H1 (cell line): ENCODE results near the gene ODC1. TPM values are rescaled to one million over a fixed set of nuclear protein-coding genes. Genes with fewer than 3 reads are reported as not detected.
A peak's percentile ranks its signal among the peaks of the same experiment; 100 is the strongest.

Experiments
- CTCF ChIA-PET: fragments of 300-600 bp; sonication (Branson Sonifier 250); formaldehyde crosslinking; loops from one replicate; lab custom pipeline; 2021; ENCODE audit not compliant: partially characterized antibody; lab: Charles Lee
- POLR2A ChIA-PET: fragments of 300-600 bp; sonication (Branson Sonifier 250); formaldehyde crosslinking; loops from one replicate; lab custom pipeline; 2021; ENCODE audit warnings: inconsistent platforms; ENCODE audit not compliant: partially characterized antibody; lab: Charles Lee
- DNase-seq, 2 experiments: peaks; one replicate each; pipeline versions ENCODE4 v3.0.0 to v3.0.0-alpha.2; 2010 to 2022; ENCODE audit warnings: low spot score in 2 of 2, low read depth in 1 of 2, mixed read lengths in 1 of 2
- FAIRE-seq: peaks from 2 replicates; lab custom pipeline; 2011; peaks lifted over from hg19 to GRCh38; lab: Jason Lieb, UNC
- H2AFZ ChIP-seq: 2 replicates; pipeline ENCODE4 v1.8.1; 2012; ENCODE audit warnings: low read length, inconsistent platforms
- H2AK5ac ChIP-seq: 2 replicates; pipeline ENCODE4 v1.6.1; 2013; ENCODE audit warnings: low read depth, low read length
- H2BK120ac ChIP-seq: replicated peaks from 2 replicates; pipeline ENCODE3; 2013; ENCODE audit warnings: low read depth, low read length, inconsistent platforms
- H2BK12ac ChIP-seq: 2 replicates; pipeline ENCODE4 v1.6.1; 2013; ENCODE audit warnings: low read depth, low read length
- H2BK15ac ChIP-seq: 2 replicates; pipeline ENCODE4 v1.6.1; 2013; ENCODE audit warnings: low read length
- H2BK20ac ChIP-seq: 2 replicates; pipeline ENCODE4 v1.6.1; 2013; ENCODE audit warnings: low read length
- H2BK5ac ChIP-seq: 2 replicates; pipeline ENCODE4 v1.6.1; 2013; ENCODE audit warnings: low read depth, low read length
- H3K14ac ChIP-seq: 2 replicates; pipeline ENCODE4 v1.6.1; 2013; ENCODE audit warnings: inconsistent platforms; ENCODE audit not compliant: insufficient read length
- H3K18ac ChIP-seq: 2 replicates; pipeline ENCODE4 v1.6.1; 2013; ENCODE audit warnings: low read length; ENCODE audit errors: extremely low read depth
- H3K23ac ChIP-seq: 2 replicates; pipeline ENCODE4 v1.6.1; 2013; ENCODE audit warnings: inconsistent platforms; ENCODE audit not compliant: insufficient read length
- H3K23me2 ChIP-seq: 2 replicates; pipeline ENCODE4 v1.6.1; 2013; ENCODE audit warnings: low read depth, low read length
- H3K27ac ChIP-seq: 2 replicates; pipeline ENCODE4 v1.6.1; 2011; ENCODE audit warnings: low read depth, low read length, inconsistent platforms
- H3K27me3 ChIP-seq, 4 experiments: replicated peaks in 1 of 4; 1 replicate in 1 of 4; 2 replicates in 3 of 4; pipeline versions ENCODE4 v1.6.1 to v1.8.1; 2011 to 2013; ENCODE audit warnings: low read length in 3 of 4, mild to moderate bottlenecking in 3 of 4, inconsistent platforms in 2 of 4, mixed read lengths in 2 of 4, moderate library complexity in 1 of 4; ENCODE audit not compliant: control insufficient read depth in 3 of 4, insufficient read depth in 3 of 4; ENCODE audit errors: extremely low read depth in 1 of 4
- H3K36me3 ChIP-seq, 4 experiments: 2 replicates each; pipeline versions ENCODE4 v1.6.1 to v1.8.1; 2011 to 2013; ENCODE audit warnings: mild to moderate bottlenecking in 4 of 4, low read length in 3 of 4, moderate library complexity in 2 of 4, control low read depth in 1 of 4, inconsistent platforms in 1 of 4; ENCODE audit not compliant: insufficient read depth in 4 of 4, control insufficient read depth in 2 of 4
- H3K4ac ChIP-seq: replicated peaks from 2 replicates; pipeline ENCODE3; 2013; ENCODE audit warnings: low read length, low read depth, mixed read lengths, inconsistent platforms; ENCODE audit not compliant: insufficient read length
- H3K4me1 ChIP-seq, 4 experiments: replicated peaks in 1 of 4; 1 replicate in 1 of 4; 2 replicates in 3 of 4; pipeline versions ENCODE4 v1.6.1 to v1.8.1; 2011 to 2013; ENCODE audit warnings: low read length in 3 of 4, inconsistent platforms in 2 of 4, mixed read lengths in 1 of 4; ENCODE audit not compliant: insufficient read depth in 4 of 4, control insufficient read depth in 3 of 4
- H3K4me2 ChIP-seq, 2 experiments: 2 replicates each; pipeline versions ENCODE4 v1.6.1 to v1.8.1; 2011 to 2013; ENCODE audit warnings: low read depth in 2 of 2, low read length in 2 of 2, control low read depth in 1 of 2, inconsistent platforms in 1 of 2, mild to moderate bottlenecking in 1 of 2; ENCODE audit not compliant: insufficient read depth in 1 of 2
- H3K4me3 ChIP-seq, 4 experiments: fragments of 200-600, 300-600 bp in 1 of 4; sonication (generic), shearing (Covaris generic), sonication (Bioruptor Twin) in 1 of 4; 2 replicates each; pipeline versions ENCODE4 v1.5.1 to v1.8.1; 2011 to 2016; ENCODE audit warnings: low read length in 4 of 4, low read depth in 3 of 4, control low read depth in 2 of 4, inconsistent platforms in 2 of 4, mild to moderate bottlenecking in 2 of 4, mixed read lengths in 1 of 4, moderate library complexity in 1 of 4; ENCODE audit not compliant: insufficient read depth in 2 of 4; ENCODE audit errors: extremely low read depth in 1 of 4
- H3K56ac ChIP-seq: replicated peaks from 2 replicates; pipeline ENCODE3; 2013; ENCODE audit warnings: low read depth, mild to moderate bottlenecking, mixed read lengths, low read length, inconsistent platforms; ENCODE audit not compliant: insufficient read length
- H3K79me1 ChIP-seq: 2 replicates; pipeline ENCODE4 v1.6.1; 2013; ENCODE audit warnings: low read depth, low read length, control low read depth
- H3K79me2 ChIP-seq, 2 experiments: 2 replicates each; pipeline versions ENCODE4 v1.6.1 to v1.8.1; 2012 to 2013; ENCODE audit warnings: low read length in 2 of 2, mild to moderate bottlenecking in 2 of 2, inconsistent platforms in 1 of 2; ENCODE audit not compliant: insufficient read depth in 2 of 2, control insufficient read depth in 1 of 2
- H3K9ac ChIP-seq, 4 experiments: replicated peaks in 1 of 4; 1 replicate in 1 of 4; 2 replicates in 3 of 4; pipeline versions ENCODE4 v1.6.1 to v1.8.1; 2011 to 2013; ENCODE audit warnings: low read depth in 3 of 4, low read length in 3 of 4, control low read depth in 2 of 4, mild to moderate bottlenecking in 2 of 4, moderate library complexity in 2 of 4, inconsistent platforms in 1 of 4; ENCODE audit errors: extremely low read depth in 1 of 4
- H3K9me3 ChIP-seq, 2 experiments: 2 replicates each; pipeline versions ENCODE4 v1.6.1 to v1.8.1; 2012 to 2013; ENCODE audit warnings: mild to moderate bottlenecking in 2 of 2, moderate library complexity in 2 of 2, control low read depth in 1 of 2, inconsistent platforms in 1 of 2, low read depth in 1 of 2, low read length in 1 of 2, mixed read lengths in 1 of 2; ENCODE audit not compliant: insufficient read depth in 2 of 2
- H4K20me1 ChIP-seq, 2 experiments: replicated peaks in 1 of 2; 2 replicates each; pipeline versions ENCODE3 to v1.8.1; 2011 to 2013; ENCODE audit warnings: inconsistent platforms in 2 of 2, low read length in 2 of 2, mild to moderate bottlenecking in 1 of 2; ENCODE audit not compliant: insufficient read depth in 2 of 2, control insufficient read depth in 1 of 2
- H4K5ac ChIP-seq: 2 replicates; pipeline ENCODE4 v1.6.1; 2013; ENCODE audit warnings: low read length, low read depth, mixed read lengths, inconsistent platforms; ENCODE audit not compliant: insufficient read length
- H4K8ac ChIP-seq: 2 replicates; pipeline ENCODE4 v1.8.0; 2013; ENCODE audit warnings: mild to moderate bottlenecking, moderate library complexity, low read length, inconsistent platforms; ENCODE audit not compliant: insufficient read depth; ENCODE audit errors: extremely low read depth
- H4K91ac ChIP-seq: replicated peaks from 2 replicates; pipeline ENCODE3; 2013; ENCODE audit warnings: low read length, mixed read lengths, inconsistent platforms; ENCODE audit not compliant: insufficient read length
- ASH2L ChIP-seq: fragments of 200-600, 300-600 bp; sonication (generic); IDR thresholded peaks from one replicate; pipeline ENCODE4 v1.7.1; 2017; ENCODE audit warnings: low read length
- BCL11A ChIP-seq, 2 experiments: IDR thresholded peaks; one replicate each; pipeline ENCODE4 v1.6.1; 2011; ENCODE audit warnings: low read depth in 2 of 2, low read length in 2 of 2, mild to moderate bottlenecking in 2 of 2
- CBX8 ChIP-seq: fragments of 300-800, 300-1000 bp; sonication (generic); IDR thresholded peaks from 2 replicates; pipeline ENCODE4 v1.7.1; 2016; ENCODE audit warnings: low read depth, low read length, borderline replicate concordance
- NANOG ChIP-seq: IDR thresholded peaks from 2 replicates; pipeline ENCODE4 v1.6.1; 2011; ENCODE audit warnings: low read length, low read depth, mild to moderate bottlenecking, inconsistent platforms; ENCODE audit not compliant: insufficient read depth, poor library complexity, severe bottlenecking
- SAP30 ChIP-seq: fragments of 300-600 bp; sonication (generic); IDR thresholded peaks from 2 replicates; pipeline ENCODE4 v1.7.1; 2012; ENCODE audit warnings: low read length, moderate library complexity, mild to moderate bottlenecking, inconsistent platforms; ENCODE audit not compliant: insufficient read depth, insufficient replicate concordance
- WGBS, 2 experiments: shearing (Covaris generic) in 1 of 2; methylation state at CpG; one replicate each; pipeline versions ENCODE4 v1.1.6 to v1.1.7; 2013 to 2015; ENCODE audit warnings: low lambda C conversion rate in 2 of 2, mixed read lengths in 2 of 2, inconsistent platforms in 1 of 2, low coverage in 1 of 2, missing lambda C conversion rate in 1 of 2; ENCODE audit not compliant: insufficient replicate concordance in 2 of 2, insufficient coverage in 1 of 2, insufficient read length in 1 of 2; ENCODE audit errors: extremely low coverage in 1 of 2, missing lambda C conversion rate in 1 of 2; 5-methylcytosine and 5-hydroxymethylcytosine counted together
- polyA plus RNA-seq, 7 experiments: library from polyadenylated mRNA; depleted of rRNA in 3 of 7; stranded (reverse) in 5 of 7; unstranded in 2 of 7; fragments of >200 nt in 5 of 7; fragments of 200-250 nt in 2 of 7; gene quantifications; 1 replicate in 5 of 7; 2 replicates in 1 of 7; 4 replicates in 1 of 7; pipeline versions ENCODE4 v1.2.1 to v1.2.3, GENCODE V29; 2011 to 2013; ENCODE audit warnings: missing spikeins in 2 of 7, mixed read lengths in 2 of 7
- total RNA-seq: library from RNA; stranded (reverse); fragmentation: NEBNext Ultra II Directional; extraction: Animal tissue kit (Norgen Biotek cat#: 25700); gene quantifications from 2 replicates; pipeline ENCODE4 v1.2.1, GENCODE V29; 2021

ODC1 gene
- total and polyA plus RNA-seq, 2 of the 8 experiments (the other 6 are each of a cell fraction or from before 2014, with no cell fraction given), result 57.2 to 76.7 TPM

DNA sequence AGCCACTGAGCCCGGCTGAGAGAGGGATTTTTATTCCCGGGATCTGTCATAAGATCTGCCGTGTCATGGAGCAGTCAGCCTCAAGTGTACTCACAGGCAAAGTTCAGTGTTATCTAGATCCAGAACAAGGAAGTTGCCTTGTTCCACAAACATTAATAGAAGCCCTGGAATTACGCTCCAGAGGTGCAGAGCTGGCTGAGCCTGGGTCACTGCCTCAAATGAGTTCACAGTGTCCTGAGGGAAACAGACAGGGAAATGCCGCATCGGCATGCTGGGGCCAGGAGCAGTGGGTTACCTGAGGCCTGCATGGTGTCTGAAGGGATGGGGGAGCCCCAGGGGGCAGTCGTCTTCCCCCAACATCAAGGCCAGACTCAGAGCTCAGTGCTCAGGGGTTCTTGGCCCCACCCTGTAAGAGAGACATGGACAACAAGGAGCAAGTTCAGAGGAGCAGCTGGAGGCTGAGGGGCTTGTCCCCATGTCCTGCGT is 42.7 kb upstream of the ODC1 start:
- Histone ChIP-seq H3K23me2 (no peaks in the 10 kb centered on the region; the same call in 1 of the 2 replicates), H4K91ac (no peak overlapping the region), H3K36me3 (no peaks in the 10 kb centered on the region), H3K4me3 (no peak overlapping the region), H3K27me3 (no peaks in the 10 kb centered on the region; a peak in 2 of 7 replicates), H3K4me1 (no peaks in the 10 kb centered on the region; a peak in 1 of 7 replicates), H3K27ac (no peak overlapping the region), H3K9ac (no peak overlapping the region), H2BK5ac (no peak overlapping the region), H3K23ac (no peak overlapping the region), H3K9me3 (no peaks in the 10 kb centered on the region; a peak in 1 of 4 replicates), H4K5ac (no peak overlapping the region), H3K18ac (no peak overlapping the region), H3K4me2 (no peak overlapping the region), H3K4ac (no peak overlapping the region), H2AK5ac (no peak overlapping the region), H2BK12ac (no peak overlapping the region), H2BK120ac (no peak overlapping the region), H2AFZ (no peak overlapping the region), H3K14ac (no peak overlapping the region), H3K79me1 (no peaks in the 10 kb centered on the region), H3K79me2 (no peaks in the 10 kb centered on the region), H4K8ac (no peak overlapping the region), H2BK20ac (no peak overlapping the region), H4K20me1 (no peaks in the 10 kb centered on the region), H2BK15ac (no peak overlapping the region), H3K56ac (no peak overlapping the region)
- no peak for FAIRE-seq
- TF ChIP-seq SAP30, result no peak
- no peak for TF ChIP-seq ASH2L
- TF ChIP-seq BCL11A (IDR thresholded peaks at IDR 0.05; ENCODE audit: low read depth in 2 of 2, low read length in 2 of 2), result no peak
- no peak for TF ChIP-seq CBX8
- TF ChIP-seq NANOG, result no peak
- 92% methylated on average over 8 of the region's 8 CpGs; no CpG with 5 or more reads in 1 of the 2 experiments for WGBS, 2 experiments
- DNase-seq, result peak in 1 of 2 experiments; percentile 29
- ChIA-PET CTCF (interaction anchor here (0.6 to 0.8 kb wide), 3 partner anchors 81 to 501 kb away, joined by 3 to 4 read pairs (median 3); no protein-coding TSS in a partner anchor), POLR2A (interaction anchor here (0.8 kb wide), 1 partner anchor 10 kb away, joined by 3 read pairs; no protein-coding TSS in a partner anchor)
